ENCODE results near the gene MAPK4. TPM values are rescaled to one million over a fixed set of nuclear protein-coding genes. Genes with fewer than 3 reads are reported as not detected.

MAPK4 gene
- polyA plus RNA-seq, 4 donors: 0.22 to 0.92 (median 0.76) TPM

DNA sequence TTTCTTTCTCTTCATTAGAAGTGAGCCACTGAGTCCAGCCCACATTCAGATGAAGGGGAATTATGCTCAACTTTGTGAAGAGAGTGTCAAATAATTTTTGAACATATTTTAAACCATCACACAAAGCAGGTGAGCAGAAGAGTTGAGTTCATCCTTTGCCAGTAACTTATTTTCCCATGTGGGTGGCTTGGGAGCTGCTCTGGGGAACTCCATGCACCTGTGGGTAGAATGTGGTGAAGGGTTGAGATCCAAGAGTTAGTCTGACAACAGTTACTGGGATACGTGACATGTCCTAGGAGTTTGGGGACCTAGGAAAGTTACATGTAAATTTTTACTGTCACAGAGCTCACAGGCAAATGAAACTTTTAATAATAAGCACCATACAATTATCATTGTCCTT lies 21.6 kb downstream of the MAPK4 start:
- FAIRE-seq (no peak), DNase-seq (no peak)
- Histone ChIP-seq H3K27ac (ENCODE audit: low read depth in 1 of 3, low read length in 2 of 3) (no peak overlapping the region), H3K36me3 (ENCODE audit: control insufficient read depth in 3 of 3, insufficient read depth in 2 of 3, low read depth in 1 of 3, low read length in 3 of 3) (no peaks in the 10 kb centered on the region), H3K4me3 (ENCODE audit: low read depth in 1 of 3, low read length in 3 of 3) (no peak overlapping the region), H3K4me1 (ENCODE audit: control insufficient read depth in 3 of 3, insufficient read depth in 2 of 3, low read depth in 1 of 3, low read length in 2 of 3) (no peaks in the 10 kb centered on the region), H3K27me3 (ENCODE audit: control insufficient read depth in 3 of 3, insufficient read depth in 3 of 3, low read length in 3 of 3) (peaks cover 0 to 4% (median 0%) of the 10 kb centered on the region in 3 donors), H3K9me3 (ENCODE audit: control insufficient read depth in 2 of 2, insufficient read depth in 1 of 2, low read depth in 1 of 2, low read length in 1 of 2) (peaks cover 0 to 23% of the 10 kb centered on the region in 2 donors)
- 91 to 94% (median 93%) methylated on average over 1 of the region's 1 CpG for WGBS, 3 donors

GRCh38 chr18:50582500-50582899 lies 22.6 kb downstream of the MAPK4 start:
- Histone ChIP-seq H3K4me3 (ENCODE audit: low read depth in 1 of 3, low read length in 3 of 3) (no peak overlapping the region), H3K36me3 (ENCODE audit: control insufficient read depth in 3 of 3, insufficient read depth in 2 of 3, low read depth in 1 of 3, low read length in 3 of 3) (no peaks in the 10 kb centered on the region), H3K9me3 (ENCODE audit: control insufficient read depth in 2 of 2, insufficient read depth in 1 of 2, low read depth in 1 of 2, low read length in 1 of 2) (peaks cover 0 to 23% of the 10 kb centered on the region in 2 donors), H3K4me1 (ENCODE audit: control insufficient read depth in 3 of 3, insufficient read depth in 2 of 3, low read depth in 1 of 3, low read length in 2 of 3) (no peaks in the 10 kb centered on the region), H3K27ac (ENCODE audit: low read depth in 1 of 3, low read length in 2 of 3) (no peak overlapping the region), H3K27me3 (ENCODE audit: control insufficient read depth in 3 of 3, insufficient read depth in 3 of 3, low read length in 3 of 3) (peaks cover 0 to 4% (median 0%) of the 10 kb centered on the region in 3 donors)
- DNase-seq (no peak), FAIRE-seq (no peak)
- WGBS, 3 donors: 80 to 88% (median 80%) methylated on average over 4 of the region's 4 CpGs

DNA sequence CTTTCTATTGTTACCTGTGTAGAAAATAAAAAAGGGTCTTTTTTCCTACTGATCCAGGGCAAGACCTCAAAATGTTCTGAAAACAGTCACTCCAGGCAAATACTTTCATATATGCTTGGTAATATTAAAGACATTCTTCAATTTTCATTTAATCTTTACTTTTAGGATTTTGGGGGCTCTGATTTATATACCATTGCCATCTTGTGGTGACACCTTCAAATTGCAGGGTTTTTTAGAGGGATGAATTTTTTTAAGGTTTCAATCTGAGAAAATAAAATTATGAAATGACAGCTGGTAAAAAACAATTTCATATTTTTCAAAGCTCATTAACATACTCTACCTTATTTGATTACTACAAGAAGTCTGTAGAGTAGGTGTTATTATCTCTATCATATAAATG lies 26.8 kb downstream of the MAPK4 start:
- Histone ChIP-seq H3K4me3 (ENCODE audit: low read depth in 1 of 3, low read length in 3 of 3) (no peak overlapping the region), H3K27me3 (ENCODE audit: control insufficient read depth in 3 of 3, insufficient read depth in 3 of 3, low read length in 3 of 3) (peaks cover 0 to 1% (median 0%) of the 10 kb centered on the region in 3 donors), H3K27ac (ENCODE audit: low read depth in 1 of 3, low read length in 2 of 3) (no peak overlapping the region), H3K4me1 (ENCODE audit: control insufficient read depth in 3 of 3, insufficient read depth in 2 of 3, low read depth in 1 of 3, low read length in 2 of 3) (no peaks in the 10 kb centered on the region), H3K36me3 (ENCODE audit: control insufficient read depth in 3 of 3, insufficient read depth in 2 of 3, low read depth in 1 of 3, low read length in 3 of 3) (no peaks in the 10 kb centered on the region), H3K9me3 (ENCODE audit: control insufficient read depth in 2 of 2, insufficient read depth in 1 of 2, low read depth in 1 of 2, low read length in 1 of 2) (peaks cover 0 to 23% of the 10 kb centered on the region in 2 donors)
- no peak for DNase-seq
- no peak for FAIRE-seq

DNA sequence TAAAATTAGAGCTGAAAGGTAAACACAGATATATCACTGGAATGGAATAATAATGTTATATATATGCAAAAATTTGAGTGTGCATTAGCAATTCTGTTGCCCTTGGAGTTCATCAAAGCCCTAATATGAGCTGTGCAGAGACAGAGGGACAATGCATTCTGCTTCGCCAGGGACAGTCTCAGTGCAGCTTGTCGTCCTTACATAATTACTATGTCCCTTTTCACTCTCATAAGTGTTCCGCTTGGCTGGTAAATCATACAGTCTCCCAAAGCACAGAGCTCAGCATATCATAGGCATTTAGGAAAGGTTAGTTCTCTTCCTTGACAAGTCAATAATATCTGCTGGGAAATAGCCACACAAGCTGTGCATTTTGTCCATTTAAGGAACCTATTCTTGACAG lies 30.7 kb downstream of the MAPK4 start:
- no peaks in the 10 kb centered on the region for H3K27me3 ChIP-seq (ENCODE audit: control insufficient read depth in 3 of 3, insufficient read depth in 3 of 3, low read length in 3 of 3)
- DNase-seq: no peak
- H3K27ac ChIP-seq (ENCODE audit: low read depth in 1 of 3, low read length in 2 of 3): no peak overlapping the region
- H3K36me3 ChIP-seq (ENCODE audit: control insufficient read depth in 3 of 3, insufficient read depth in 2 of 3, low read depth in 1 of 3, low read length in 3 of 3): no peaks in the 10 kb centered on the region
- no peak overlapping the region for H3K4me3 ChIP-seq (ENCODE audit: low read depth in 1 of 3, low read length in 3 of 3)
- H3K4me1 ChIP-seq (ENCODE audit: control insufficient read depth in 3 of 3, insufficient read depth in 2 of 3, low read depth in 1 of 3, low read length in 2 of 3): no peaks in the 10 kb centered on the region
- H3K9me3 ChIP-seq (ENCODE audit: control insufficient read depth in 2 of 2, insufficient read depth in 1 of 2, low read depth in 1 of 2, low read length in 1 of 2): peaks cover 0 to 3% of the 10 kb centered on the region in 2 donors
- WGBS, 3 donors: 78 to 88% (median 85%) methylated on average over 3 of the region's 3 CpGs
- FAIRE-seq: no peak

- DNase-seq: no peak
- H3K9me3 ChIP-seq (ENCODE audit: control insufficient read depth in 2 of 2, insufficient read depth in 1 of 2, low read depth in 1 of 2, low read length in 1 of 2): no peaks in the 10 kb centered on the region
- WGBS, 3 donors: 90 to 95% (median 91%) methylated on average over 5 of the region's 5 CpGs
- no peaks in the 10 kb centered on the region for H3K27me3 ChIP-seq (ENCODE audit: control insufficient read depth in 3 of 3, insufficient read depth in 3 of 3, low read length in 3 of 3)
- FAIRE-seq: no peak
- H3K4me1 ChIP-seq (ENCODE audit: control insufficient read depth in 3 of 3, insufficient read depth in 2 of 3, low read depth in 1 of 3, low read length in 2 of 3): no peaks in the 10 kb centered on the region
- H3K27ac ChIP-seq (ENCODE audit: low read depth in 1 of 3, low read length in 2 of 3): no peak overlapping the region
- H3K4me3 ChIP-seq (ENCODE audit: low read depth in 1 of 3, low read length in 3 of 3): no peak overlapping the region
- no peaks in the 10 kb centered on the region for H3K36me3 ChIP-seq (ENCODE audit: control insufficient read depth in 3 of 3, insufficient read depth in 2 of 3, low read depth in 1 of 3, low read length in 3 of 3)
These were observed 34.1 kb downstream of the MAPK4 start for GRCh38 chr18:50594012-50594411.

GRCh38 chr18:50594942-50595341 lies 35.1 kb downstream of the MAPK4 start:
- no peak overlapping the region for H3K27ac ChIP-seq (ENCODE audit: low read depth in 1 of 3, low read length in 2 of 3)
- DNase-seq (peak in 1 of 2 donors; percentile 25), FAIRE-seq (no peak)
- H3K9me3 ChIP-seq (ENCODE audit: control insufficient read depth in 2 of 2, insufficient read depth in 1 of 2, low read depth in 1 of 2, low read length in 1 of 2): no peaks in the 10 kb centered on the region
- H3K4me3 ChIP-seq (ENCODE audit: low read depth in 1 of 3, low read length in 3 of 3): no peak overlapping the region
- H3K36me3 ChIP-seq (ENCODE audit: control insufficient read depth in 3 of 3, insufficient read depth in 2 of 3, low read depth in 1 of 3, low read length in 3 of 3): no peaks in the 10 kb centered on the region
- H3K27me3 ChIP-seq (ENCODE audit: control insufficient read depth in 3 of 3, insufficient read depth in 3 of 3, low read length in 3 of 3): no peaks in the 10 kb centered on the region
- WGBS, 3 donors: 49 to 64% (median 54%) methylated on average over 4 of the region's 4 CpGs
- H3K4me1 ChIP-seq (ENCODE audit: control insufficient read depth in 3 of 3, insufficient read depth in 2 of 3, low read depth in 1 of 3, low read length in 2 of 3): no peaks in the 10 kb centered on the region

DNA sequence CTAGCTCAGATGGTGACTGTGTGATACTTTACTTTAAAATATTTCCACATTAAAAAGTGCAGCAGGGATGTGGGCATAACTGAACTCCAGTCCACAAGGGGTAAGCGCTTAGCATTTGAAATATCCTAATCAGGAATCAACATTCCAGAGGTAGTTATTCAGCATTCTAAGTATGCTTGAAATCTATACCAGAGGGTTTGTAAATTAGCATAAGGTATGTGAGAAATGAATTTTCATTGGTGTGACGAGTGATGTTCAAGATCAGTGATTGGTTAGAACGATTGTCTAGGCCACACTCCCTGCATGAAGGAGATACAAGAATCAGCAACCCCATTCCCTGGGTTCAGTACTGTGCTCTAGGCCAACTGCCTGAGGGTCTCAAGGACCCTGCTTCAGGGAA lies 42.6 kb downstream of the MAPK4 start:
- Histone ChIP-seq H3K27me3 (ENCODE audit: control insufficient read depth in 3 of 3, insufficient read depth in 3 of 3, low read length in 3 of 3) (no peaks in the 10 kb centered on the region), H3K36me3 (ENCODE audit: control insufficient read depth in 3 of 3, insufficient read depth in 2 of 3, low read depth in 1 of 3, low read length in 3 of 3) (no peaks in the 10 kb centered on the region), H3K27ac (ENCODE audit: low read depth in 1 of 3, low read length in 2 of 3) (no peak overlapping the region), H3K4me1 (ENCODE audit: control insufficient read depth in 3 of 3, insufficient read depth in 2 of 3, low read depth in 1 of 3, low read length in 2 of 3) (no peaks in the 10 kb centered on the region), H3K9me3 (ENCODE audit: control insufficient read depth in 2 of 2, insufficient read depth in 1 of 2, low read depth in 1 of 2, low read length in 1 of 2) (no peaks in the 10 kb centered on the region), H3K4me3 (ENCODE audit: low read depth in 1 of 3, low read length in 3 of 3) (no peak overlapping the region)
- DNase-seq (no peak), FAIRE-seq (no peak)
- WGBS, 3 donors: 83 to 90% (median 87%) methylated on average over 3 of the region's 3 CpGs

- Histone ChIP-seq H3K36me3 (ENCODE audit: control insufficient read depth in 3 of 3, insufficient read depth in 2 of 3, low read depth in 1 of 3, low read length in 3 of 3) (no peaks in the 10 kb centered on the region), H3K9me3 (ENCODE audit: control insufficient read depth in 2 of 2, insufficient read depth in 1 of 2, low read depth in 1 of 2, low read length in 1 of 2) (no peaks in the 10 kb centered on the region), H3K4me3 (ENCODE audit: low read depth in 1 of 3, low read length in 3 of 3) (no peak overlapping the region), H3K4me1 (ENCODE audit: control insufficient read depth in 3 of 3, insufficient read depth in 2 of 3, low read depth in 1 of 3, low read length in 2 of 3) (no peaks in the 10 kb centered on the region), H3K27me3 (ENCODE audit: control insufficient read depth in 3 of 3, insufficient read depth in 3 of 3, low read length in 3 of 3) (no peaks in the 10 kb centered on the region), H3K27ac (ENCODE audit: low read depth in 1 of 3, low read length in 2 of 3) (no peak overlapping the region)
- 90 to 93% (median 90%) methylated on average over 5 of the region's 5 CpGs for WGBS, 3 donors
- FAIRE-seq (no peak), DNase-seq (no peak)
These were observed 46.7 kb downstream of the MAPK4 start for GRCh38 chr18:50606609-50607008.

- FAIRE-seq: no peak
- Histone ChIP-seq H3K36me3 (ENCODE audit: control insufficient read depth in 3 of 3, insufficient read depth in 2 of 3, low read depth in 1 of 3, low read length in 3 of 3) (no peaks in the 10 kb centered on the region), H3K27ac (ENCODE audit: low read depth in 1 of 3, low read length in 2 of 3) (no peak overlapping the region), H3K9me3 (ENCODE audit: control insufficient read depth in 2 of 2, insufficient read depth in 1 of 2, low read depth in 1 of 2, low read length in 1 of 2) (no peaks in the 10 kb centered on the region), H3K4me3 (ENCODE audit: low read depth in 1 of 3, low read length in 3 of 3) (no peak overlapping the region), H3K27me3 (ENCODE audit: control insufficient read depth in 3 of 3, insufficient read depth in 3 of 3, low read length in 3 of 3) (no peaks in the 10 kb centered on the region), H3K4me1 (ENCODE audit: control insufficient read depth in 3 of 3, insufficient read depth in 2 of 3, low read depth in 1 of 3, low read length in 2 of 3) (no peaks in the 10 kb centered on the region)
- no peak for DNase-seq
- WGBS, 3 donors: 74 to 86% (median 74%) methylated on average over 5 of the region's 5 CpGs
These were observed 47.6 kb downstream of the MAPK4 start for GRCh38 chr18:50607378-50607926.

All from small intestine (tissue), 7 donors.